ENCODE measurements around the gene VPS36.
"Not testable (repeated sequence)": the region's sequence is repeated elsewhere in the genome, so short reads cannot be mapped to it uniquely, and the experiment has no call there.

Gene VPS36

GRCh38 chr13:52399046-52399445, 51.4 kb downstream of the VPS36 start:
- Histone ChIP-seq H3K36me3 (ENCODE audit: control insufficient read depth, insufficient read depth, low read length) (no peaks in the 10 kb centered on the region), H3K9me3 (ENCODE audit: control insufficient read depth, insufficient read depth, low read length) (no peaks in the 10 kb centered on the region), H3K4me3 (ENCODE audit: low read depth, low read length) (no peak overlapping the region), H3K27me3 (ENCODE audit: control insufficient read depth, insufficient read depth, low read length) (peaks cover 1% of the 10 kb centered on the region), H3K9ac (ENCODE audit: low read depth, low read length) (no peak overlapping the region), H3K4me1 (ENCODE audit: control insufficient read depth, insufficient read depth, low read length) (no peaks in the 10 kb centered on the region)

GRCh38 chr13:52395704-52396103, 54.7 kb downstream of the VPS36 start:
- no peaks in the 10 kb centered on the region for H3K9me3 ChIP-seq (ENCODE audit: control insufficient read depth, insufficient read depth, low read length)
- no peak overlapping the region for H3K9ac ChIP-seq (ENCODE audit: low read depth, low read length)

GRCh38 chr13:52394586-52394985, 55.8 kb downstream of the VPS36 start:
- H3K27me3 ChIP-seq (ENCODE audit: control insufficient read depth, insufficient read depth, low read length), result no peaks in the 10 kb centered on the region
- no peaks in the 10 kb centered on the region for H3K9me3 ChIP-seq (ENCODE audit: control insufficient read depth, insufficient read depth, low read length)
- no peaks in the 10 kb centered on the region for H3K4me1 ChIP-seq (ENCODE audit: control insufficient read depth, insufficient read depth, low read length)
- no peaks in the 10 kb centered on the region for H3K36me3 ChIP-seq (ENCODE audit: control insufficient read depth, insufficient read depth, low read length)
- no peak overlapping the region for H3K4me3 ChIP-seq (ENCODE audit: low read depth, low read length)
- H3K9ac ChIP-seq (ENCODE audit: low read depth, low read length), result no peak overlapping the region

More at GRCh38 chr13:52395704-52396103, 54.7 kb downstream of the VPS36 start:
- Histone ChIP-seq H3K4me1 (ENCODE audit: control insufficient read depth, insufficient read depth, low read length) (no peaks in the 10 kb centered on the region), H3K27me3 (ENCODE audit: control insufficient read depth, insufficient read depth, low read length) (no peaks in the 10 kb centered on the region), H3K36me3 (ENCODE audit: control insufficient read depth, insufficient read depth, low read length) (no peaks in the 10 kb centered on the region), H3K4me3 (ENCODE audit: low read depth, low read length) (no peak overlapping the region)

- no peaks in the 10 kb centered on the region for H3K36me3 ChIP-seq (ENCODE audit: control insufficient read depth, insufficient read depth, low read length)
- no peaks in the 10 kb centered on the region for H3K9me3 ChIP-seq (ENCODE audit: control insufficient read depth, insufficient read depth, low read length)
- no peak overlapping the region for H3K9ac ChIP-seq (ENCODE audit: low read depth, low read length)
- no peak overlapping the region for H3K4me3 ChIP-seq (ENCODE audit: low read depth, low read length)
- H3K4me1 ChIP-seq (ENCODE audit: control insufficient read depth, insufficient read depth, low read length), result no peaks in the 10 kb centered on the region
- no peaks in the 10 kb centered on the region for H3K27me3 ChIP-seq (ENCODE audit: control insufficient read depth, insufficient read depth, low read length)
Observed at GRCh38 chr13:52393572-52394357, 56.7 kb downstream of the VPS36 start.

- Histone ChIP-seq H3K9ac (ENCODE audit: low read depth, low read length) (no peak overlapping the region), H3K4me3 (ENCODE audit: low read depth, low read length) (no peak overlapping the region), H3K36me3 (ENCODE audit: control insufficient read depth, insufficient read depth, low read length) (no peaks in the 10 kb centered on the region), H3K4me1 (ENCODE audit: control insufficient read depth, insufficient read depth, low read length) (no peaks in the 10 kb centered on the region), H3K9me3 (ENCODE audit: control insufficient read depth, insufficient read depth, low read length) (no peaks in the 10 kb centered on the region), H3K27me3 (ENCODE audit: control insufficient read depth, insufficient read depth, low read length) (no peaks in the 10 kb centered on the region)
Observed at GRCh38 chr13:52387721-52388120, 62.7 kb downstream of the VPS36 start.

GRCh38 chr13:52385870-52386269, 64.6 kb downstream of the VPS36 start:
- Histone ChIP-seq H3K36me3 (ENCODE audit: control insufficient read depth, insufficient read depth, low read length) (no peaks in the 10 kb centered on the region), H3K9ac (ENCODE audit: low read depth, low read length) (no peak overlapping the region), H3K4me1 (ENCODE audit: control insufficient read depth, insufficient read depth, low read length) (no peaks in the 10 kb centered on the region)

GRCh38 chr13:52383366-52383765, 67.1 kb downstream of the VPS36 start:
- Histone ChIP-seq H3K4me1 (ENCODE audit: control insufficient read depth, insufficient read depth, low read length) (no peaks in the 10 kb centered on the region), H3K36me3 (ENCODE audit: control insufficient read depth, insufficient read depth, low read length) (no peaks in the 10 kb centered on the region), H3K27me3 (ENCODE audit: control insufficient read depth, insufficient read depth, low read length) (no peaks in the 10 kb centered on the region), H3K9ac (ENCODE audit: low read depth, low read length) (no peak overlapping the region), H3K4me3 (ENCODE audit: low read depth, low read length) (no peak overlapping the region), H3K9me3 (ENCODE audit: control insufficient read depth, insufficient read depth, low read length) (no peaks in the 10 kb centered on the region)

More at GRCh38 chr13:52385870-52386269, 64.6 kb downstream of the VPS36 start:
- Histone ChIP-seq H3K4me3 (ENCODE audit: low read depth, low read length) (no peak overlapping the region), H3K9me3 (ENCODE audit: control insufficient read depth, insufficient read depth, low read length) (no peaks in the 10 kb centered on the region), H3K27me3 (ENCODE audit: control insufficient read depth, insufficient read depth, low read length) (no peaks in the 10 kb centered on the region)

- Histone ChIP-seq H3K36me3 (ENCODE audit: control insufficient read depth, insufficient read depth, low read length) (no peaks in the 10 kb centered on the region), H3K9ac (ENCODE audit: low read depth, low read length) (no peak overlapping the region), H3K4me3 (ENCODE audit: low read depth, low read length) (no peak overlapping the region), H3K4me1 (ENCODE audit: control insufficient read depth, insufficient read depth, low read length) (no peaks in the 10 kb centered on the region), H3K27me3 (ENCODE audit: control insufficient read depth, insufficient read depth, low read length) (no peaks in the 10 kb centered on the region), H3K9me3 (ENCODE audit: control insufficient read depth, insufficient read depth, low read length) (no peaks in the 10 kb centered on the region)
Observed at GRCh38 chr13:52378312-52378711, 72.1 kb downstream of the VPS36 start.

- no peaks in the 10 kb centered on the region for H3K27me3 ChIP-seq (ENCODE audit: control insufficient read depth, insufficient read depth, low read length)
- H3K4me1 ChIP-seq (ENCODE audit: control insufficient read depth, insufficient read depth, low read length), result no peaks in the 10 kb centered on the region
- no peak overlapping the region for H3K4me3 ChIP-seq (ENCODE audit: low read depth, low read length)
- H3K36me3 ChIP-seq (ENCODE audit: control insufficient read depth, insufficient read depth, low read length), result no peaks in the 10 kb centered on the region
- no peak overlapping the region for H3K9ac ChIP-seq (ENCODE audit: low read depth, low read length)
- no peaks in the 10 kb centered on the region for H3K9me3 ChIP-seq (ENCODE audit: control insufficient read depth, insufficient read depth, low read length)
Observed at GRCh38 chr13:52377898-52378297, 72.5 kb downstream of the VPS36 start.

- Histone ChIP-seq H3K27me3 (ENCODE audit: control insufficient read depth, insufficient read depth, low read length) (no peaks in the 10 kb centered on the region), H3K4me3 (ENCODE audit: low read depth, low read length) (no peak overlapping the region), H3K9ac (ENCODE audit: low read depth, low read length) (no peak overlapping the region), H3K4me1 (ENCODE audit: control insufficient read depth, insufficient read depth, low read length) (no peaks in the 10 kb centered on the region), H3K36me3 (ENCODE audit: control insufficient read depth, insufficient read depth, low read length) (no peaks in the 10 kb centered on the region), H3K9me3 (ENCODE audit: control insufficient read depth, insufficient read depth, low read length) (no peaks in the 10 kb centered on the region)
Observed at GRCh38 chr13:52374873-52375411, 75.5 kb downstream of the VPS36 start.

- H3K9me3 ChIP-seq (ENCODE audit: control insufficient read depth, insufficient read depth, low read length), result no peaks in the 10 kb centered on the region
- no peaks in the 10 kb centered on the region for H3K36me3 ChIP-seq (ENCODE audit: control insufficient read depth, insufficient read depth, low read length)
Observed at GRCh38 chr13:52374389-52374788, 76.0 kb downstream of the VPS36 start.

GRCh38 chr13:52373277-52373676, 77.2 kb downstream of the VPS36 start:
- not testable (repeated sequence) for H3K9ac ChIP-seq (ENCODE audit: low read depth, low read length); H3K36me3 ChIP-seq (ENCODE audit: control insufficient read depth, insufficient read depth, low read length)

More at GRCh38 chr13:52374389-52374788, 76.0 kb downstream of the VPS36 start:
- Histone ChIP-seq H3K4me3 (ENCODE audit: low read depth, low read length) (no peak overlapping the region), H3K4me1 (ENCODE audit: control insufficient read depth, insufficient read depth, low read length) (no peaks in the 10 kb centered on the region), H3K27me3 (ENCODE audit: control insufficient read depth, insufficient read depth, low read length) (no peaks in the 10 kb centered on the region), H3K9ac (ENCODE audit: low read depth, low read length) (no peak overlapping the region)

More at GRCh38 chr13:52373277-52373676, 77.2 kb downstream of the VPS36 start:
- H3K27me3 ChIP-seq (ENCODE audit: control insufficient read depth, insufficient read depth, low read length); H3K9me3 ChIP-seq (ENCODE audit: control insufficient read depth, insufficient read depth, low read length); H3K4me1 ChIP-seq (ENCODE audit: control insufficient read depth, insufficient read depth, low read length); H3K4me3 ChIP-seq (ENCODE audit: low read depth, low read length): not testable (repeated sequence)
